CD4-positive, alpha-beta T cell treated with Interleukin-15 for 4 hours (primary cell): Measurements from ENCODE around the gene MAD1L1.
"Not testable (repeated sequence)": the region's sequence is repeated elsewhere in the genome, so short reads cannot be mapped to it uniquely, and the experiment has no call there.

Experiments used
- DNase-seq: peaks from one replicate; pipeline ENCODE4 v3.0.0-alpha.2; 2020; ENCODE audit warnings: low spot score

MAD1L1 gene

DNA sequence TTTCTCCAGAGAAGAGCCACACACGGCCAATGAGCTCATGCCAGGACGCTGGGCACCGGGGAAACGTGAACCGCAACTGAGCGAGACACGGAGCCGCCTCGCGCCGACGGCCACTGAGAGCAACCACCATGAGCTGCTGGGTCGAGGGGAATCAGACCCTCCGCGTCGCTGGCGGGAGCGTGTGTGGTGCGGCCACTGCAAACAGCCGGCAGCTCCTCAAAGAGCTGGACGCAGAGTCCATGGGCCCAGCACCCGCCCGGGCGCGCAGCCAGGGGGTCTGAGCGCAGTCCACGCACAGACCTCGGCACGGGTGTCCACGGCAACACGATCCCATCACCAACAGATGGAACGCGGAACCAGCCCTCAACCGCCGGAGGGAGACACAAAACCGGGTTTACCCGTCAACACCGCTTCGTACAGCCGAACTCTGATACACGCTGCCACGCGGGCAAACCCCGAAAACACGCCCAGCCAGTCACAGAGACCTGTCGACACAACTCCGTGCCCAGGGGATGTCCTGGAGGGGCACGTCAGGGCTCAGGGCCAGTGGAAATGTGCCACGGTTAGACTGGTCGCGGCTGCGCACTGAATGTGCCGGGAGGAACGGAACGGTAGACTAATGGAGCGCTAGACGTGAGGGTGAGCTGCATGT lies 415.6 kb downstream of the MAD1L1 start:
- DNase-seq: no peak

DNA sequence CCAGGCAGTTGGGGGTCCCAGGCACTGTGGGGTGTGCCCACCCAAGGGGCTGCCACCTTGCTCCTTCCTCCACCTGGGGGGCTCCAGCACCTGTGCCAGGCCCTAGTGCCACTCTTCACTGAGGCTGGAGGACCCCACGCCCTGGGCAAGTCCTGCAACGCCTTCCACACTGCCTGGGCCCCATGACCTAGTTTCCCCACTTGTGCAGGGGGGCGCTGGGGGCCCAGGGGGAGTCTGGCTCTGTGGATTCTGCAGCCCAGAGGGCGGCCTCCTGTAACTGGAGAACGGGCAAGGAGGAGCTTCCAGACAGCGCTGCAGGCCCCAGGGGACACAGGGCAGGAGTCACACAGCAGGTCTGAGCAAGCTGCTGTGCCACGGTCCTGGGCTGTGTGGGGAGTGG lies 416.3 kb downstream of the MAD1L1 start:
- DNase-seq: not testable (repeated sequence)

DNA sequence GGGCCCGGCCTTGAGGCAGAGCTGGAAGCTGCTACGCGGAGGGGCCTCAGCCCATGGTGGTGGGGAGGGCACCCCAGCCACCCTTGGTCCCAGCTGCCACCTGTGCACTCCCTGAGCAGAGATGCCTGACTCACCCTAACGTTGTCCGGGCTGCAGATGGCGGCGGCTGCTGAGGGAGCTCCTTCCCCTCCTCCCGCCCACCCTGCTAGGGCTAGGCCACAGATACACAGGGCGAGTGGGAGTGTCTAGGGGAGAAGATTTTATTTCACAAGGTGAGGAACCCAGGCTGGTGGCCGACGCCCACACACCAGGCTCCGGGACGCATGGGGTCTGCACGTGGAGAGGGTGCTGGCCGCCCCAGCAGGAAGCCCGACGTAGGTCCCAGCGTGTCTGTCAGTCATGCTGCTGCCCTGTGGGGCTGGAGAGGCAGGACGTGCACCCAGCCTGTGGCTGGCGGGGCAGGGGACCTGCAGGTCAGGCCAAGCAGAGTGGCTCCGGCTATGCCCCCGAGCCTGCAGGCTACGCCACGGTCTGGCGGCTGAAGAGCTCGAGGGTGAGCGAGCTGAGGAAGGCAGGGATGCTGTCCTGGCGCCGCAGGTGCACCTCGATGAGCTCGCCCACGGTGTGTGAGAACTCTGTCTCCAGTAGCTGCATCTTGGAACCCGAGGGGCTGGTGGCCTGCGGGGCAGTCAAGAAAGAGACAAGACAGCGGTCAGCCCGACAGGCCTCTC lies 417.0 kb downstream of the MAD1L1 start:
- DNase-seq: not testable (repeated sequence)

DNA sequence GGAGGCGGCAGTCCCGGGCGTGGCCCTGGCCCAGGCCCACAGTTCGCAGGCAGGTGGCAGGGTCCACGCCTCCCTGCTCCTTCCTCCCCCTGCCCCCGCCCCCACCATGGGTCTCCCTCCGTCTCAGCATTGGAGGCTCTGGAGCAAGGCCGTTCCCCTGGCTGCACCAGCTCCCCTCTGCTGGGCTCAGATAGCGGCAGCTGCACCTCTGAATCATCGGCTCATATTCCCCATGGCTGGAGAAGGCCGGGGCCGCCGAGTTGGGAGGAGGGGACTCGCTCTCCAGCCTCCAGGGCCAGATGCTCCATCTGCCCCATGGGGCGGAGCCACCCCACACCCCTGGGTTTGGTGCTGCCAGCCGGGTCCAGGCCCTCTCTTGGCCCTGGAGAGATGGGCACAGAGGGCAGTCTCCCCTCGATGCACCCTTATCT lies 417.7 kb downstream of the MAD1L1 start:
- no peak for DNase-seq

DNA sequence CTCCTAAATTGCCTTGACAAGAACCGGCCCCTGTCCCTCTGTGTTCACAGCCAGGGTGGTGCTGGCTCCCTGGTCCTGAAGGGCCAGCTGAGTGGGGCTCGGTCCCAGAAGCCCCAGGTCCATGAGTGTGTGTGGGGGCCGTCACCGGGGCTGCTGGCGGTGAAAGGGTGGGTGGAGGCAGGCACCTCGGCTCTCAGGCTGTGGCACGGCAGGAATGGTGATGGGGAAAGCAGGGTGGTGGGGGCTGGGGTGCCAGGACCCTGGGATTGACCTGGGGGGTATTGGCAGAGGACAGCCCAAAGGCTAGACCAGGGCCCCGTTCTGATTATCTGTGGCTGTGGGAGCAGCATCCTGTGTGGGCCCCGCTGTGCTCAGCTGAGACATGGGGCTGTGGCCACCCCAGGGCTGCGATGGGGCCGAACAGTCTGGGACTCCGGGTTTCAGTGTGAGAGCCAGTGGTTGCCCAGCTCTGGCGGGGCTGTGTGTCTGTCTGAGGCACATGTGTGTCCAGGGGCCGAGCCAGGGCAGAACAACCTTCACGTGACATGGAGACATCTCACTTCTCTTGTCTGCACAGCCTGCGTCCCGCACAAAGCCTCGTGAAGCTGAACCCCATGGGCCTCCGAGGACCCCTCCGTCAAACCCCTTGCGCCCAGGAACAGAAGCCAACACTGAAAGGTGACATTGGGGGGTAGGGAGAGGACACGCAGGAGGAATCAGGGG lies 418.5 kb downstream of the MAD1L1 start:
- no peak for DNase-seq

DNA sequence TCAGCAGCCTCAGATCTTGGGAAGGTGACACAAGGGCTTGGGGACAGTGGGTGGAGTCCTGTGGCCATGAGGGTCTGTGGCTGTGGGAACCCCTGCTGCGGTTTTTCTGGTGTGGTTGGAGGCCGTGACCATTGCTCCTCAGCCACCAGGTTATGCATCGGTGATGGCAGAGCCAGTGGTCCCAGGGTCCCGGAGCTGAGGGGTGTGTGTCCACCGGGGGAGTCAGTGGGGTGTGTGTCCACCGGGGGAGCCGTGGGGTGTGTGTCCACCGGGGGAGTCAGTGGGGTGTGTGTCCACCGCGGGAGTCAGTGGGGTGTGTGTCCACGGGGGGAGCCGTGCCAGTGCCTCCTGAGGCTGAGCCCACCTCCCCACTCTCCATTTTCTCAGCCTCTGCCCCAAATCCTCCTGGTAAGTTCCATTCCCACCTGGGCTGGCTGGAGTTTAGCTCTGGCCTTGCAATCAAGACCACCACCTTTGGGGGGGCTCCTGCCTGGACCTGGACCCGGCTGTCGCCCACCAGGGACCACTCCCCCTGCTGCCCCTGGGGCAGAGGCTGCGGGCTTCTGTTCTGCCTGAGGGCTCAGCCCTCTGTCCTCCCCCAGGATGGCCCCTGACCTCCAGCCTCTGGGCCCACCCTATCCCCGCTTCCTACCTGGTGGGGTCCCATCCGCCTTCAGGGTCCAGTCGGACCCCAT lies 419.2 kb downstream of the MAD1L1 start:
- DNase-seq: no peak

DNA sequence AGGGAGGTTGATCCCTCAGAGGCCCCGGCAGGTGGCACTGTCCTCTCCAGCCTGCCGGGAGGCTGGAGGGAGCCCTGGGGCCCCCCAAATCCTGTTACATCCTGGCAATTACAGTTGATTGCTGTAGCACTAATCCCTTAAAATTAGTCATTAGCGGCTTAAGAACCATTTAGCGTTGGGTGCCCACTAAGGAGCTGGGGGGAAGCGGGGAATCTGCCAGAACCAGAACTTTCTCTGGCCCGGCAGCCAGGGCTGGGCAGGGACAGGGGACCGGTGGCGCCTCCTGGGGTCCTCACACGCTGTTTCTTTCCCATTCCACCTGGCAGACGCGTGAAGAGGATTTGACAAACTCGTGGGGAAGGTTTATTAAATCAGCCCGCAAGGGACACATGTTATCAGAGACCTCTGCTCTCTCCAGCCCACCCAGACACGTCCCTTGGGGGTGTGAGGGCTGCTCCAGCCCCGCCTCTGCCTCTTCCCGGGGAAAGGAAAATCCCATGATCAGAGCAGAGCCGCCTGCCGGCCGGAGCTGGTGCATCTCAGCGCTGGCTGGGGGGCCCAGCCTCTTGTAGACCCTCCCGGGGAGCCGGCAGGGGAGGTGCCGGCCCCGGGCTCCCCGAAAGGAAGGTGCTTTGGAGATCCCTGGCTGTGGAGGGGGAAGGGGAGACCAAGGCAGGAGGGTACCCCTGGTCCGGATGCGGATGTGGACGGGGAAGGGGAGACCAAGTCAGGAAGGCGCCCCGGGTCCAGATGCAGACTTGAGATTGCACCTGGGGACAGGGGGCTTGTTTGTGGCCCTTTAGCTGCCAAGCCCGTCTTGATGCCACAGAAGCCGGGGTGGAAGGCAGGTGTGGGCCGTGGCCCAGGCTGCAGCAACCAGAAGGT lies 420.0 kb downstream of the MAD1L1 start:
- no peak for DNase-seq

DNA sequence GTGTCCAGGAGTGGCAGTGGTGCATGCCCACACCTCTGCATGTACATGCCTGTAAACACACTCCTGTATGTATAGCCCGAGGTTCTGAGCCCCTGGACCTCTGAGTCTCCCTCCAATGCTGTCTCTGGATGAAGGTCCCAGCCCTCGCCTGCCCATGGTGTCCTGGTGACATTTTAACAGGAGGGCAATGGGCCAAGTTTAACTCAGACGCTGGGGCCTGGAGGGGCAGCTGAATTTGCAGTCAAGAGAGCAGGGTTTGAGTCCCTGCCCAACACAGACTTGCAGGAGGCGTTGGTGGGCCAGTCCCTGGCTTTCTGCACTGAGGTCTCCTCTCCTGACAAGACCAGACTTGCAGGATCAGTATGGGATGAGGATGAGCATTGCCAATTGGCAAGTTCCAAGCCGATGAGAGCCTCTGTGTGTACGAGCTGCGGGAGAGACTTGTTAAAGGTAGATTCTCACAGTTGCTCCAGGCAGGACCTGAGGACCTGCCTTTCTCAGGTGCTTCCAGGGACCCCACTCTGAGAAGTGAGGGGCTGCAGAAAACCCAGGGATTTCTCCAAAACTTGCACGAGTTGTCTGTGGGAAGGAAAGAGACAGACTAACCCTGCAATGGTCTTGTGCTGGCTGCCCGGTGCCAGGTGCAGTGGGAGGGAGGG lies 420.8 kb downstream of the MAD1L1 start:
- DNase-seq: no peak

DNA sequence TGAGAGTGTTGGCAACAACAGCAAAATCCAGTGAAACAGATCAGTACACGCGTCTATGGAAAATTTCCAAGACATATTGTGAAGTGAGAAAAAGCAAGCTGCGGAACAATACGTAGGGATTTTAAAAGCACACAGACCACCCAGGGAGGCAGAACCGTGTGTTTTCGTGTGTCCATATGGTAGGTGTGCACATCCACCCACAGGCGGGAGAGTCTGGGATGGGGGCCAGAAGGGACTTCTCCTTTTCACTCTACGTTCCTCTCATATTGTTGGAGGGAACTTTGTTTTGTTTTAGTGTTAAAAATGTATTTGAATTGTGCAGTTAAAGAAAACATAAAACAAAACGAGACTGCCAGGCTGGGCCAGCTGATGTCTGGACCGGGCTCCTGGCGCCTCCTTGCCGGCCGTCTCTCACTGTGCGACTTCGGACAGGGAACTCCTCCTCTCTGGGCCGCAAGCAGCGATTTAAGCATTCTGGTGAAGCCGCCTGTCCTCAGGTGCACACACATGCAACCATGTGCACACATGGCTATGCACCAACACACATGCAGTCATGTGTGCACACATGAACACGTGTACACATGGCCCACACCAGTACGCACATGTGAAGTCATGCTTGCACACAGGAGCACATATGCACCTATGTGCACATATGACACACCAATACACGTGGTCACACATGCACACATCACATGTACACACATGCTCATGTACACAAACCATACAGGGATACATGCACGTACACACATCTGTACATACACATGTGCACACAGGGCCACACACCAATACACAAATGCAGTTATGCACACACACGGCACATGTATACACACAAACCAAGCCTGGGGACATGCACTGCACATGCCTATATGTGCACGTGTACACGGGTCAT lies 421.5 kb downstream of the MAD1L1 start:
- DNase-seq: no peak

DNA sequence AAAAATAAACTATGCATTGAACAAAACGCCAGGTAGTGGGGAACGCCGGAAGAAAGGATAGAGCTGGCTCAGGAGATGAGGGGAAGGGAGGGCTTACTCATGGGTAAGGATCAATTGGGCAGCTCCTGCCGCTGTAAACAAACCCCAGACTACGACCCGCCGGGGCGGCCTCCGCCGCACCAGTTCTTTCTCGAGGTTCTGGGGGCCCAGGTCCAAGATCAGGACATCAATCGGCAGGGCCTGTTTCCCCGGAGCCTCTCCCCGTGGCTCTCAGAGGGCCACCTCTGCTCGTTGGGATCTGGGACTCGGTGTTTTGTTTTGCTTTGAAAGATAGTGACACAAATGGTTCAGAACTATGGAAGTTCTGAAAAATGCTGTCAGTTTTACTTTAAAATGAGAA lies 422.2 kb downstream of the MAD1L1 start:
- no peak for DNase-seq

DNA sequence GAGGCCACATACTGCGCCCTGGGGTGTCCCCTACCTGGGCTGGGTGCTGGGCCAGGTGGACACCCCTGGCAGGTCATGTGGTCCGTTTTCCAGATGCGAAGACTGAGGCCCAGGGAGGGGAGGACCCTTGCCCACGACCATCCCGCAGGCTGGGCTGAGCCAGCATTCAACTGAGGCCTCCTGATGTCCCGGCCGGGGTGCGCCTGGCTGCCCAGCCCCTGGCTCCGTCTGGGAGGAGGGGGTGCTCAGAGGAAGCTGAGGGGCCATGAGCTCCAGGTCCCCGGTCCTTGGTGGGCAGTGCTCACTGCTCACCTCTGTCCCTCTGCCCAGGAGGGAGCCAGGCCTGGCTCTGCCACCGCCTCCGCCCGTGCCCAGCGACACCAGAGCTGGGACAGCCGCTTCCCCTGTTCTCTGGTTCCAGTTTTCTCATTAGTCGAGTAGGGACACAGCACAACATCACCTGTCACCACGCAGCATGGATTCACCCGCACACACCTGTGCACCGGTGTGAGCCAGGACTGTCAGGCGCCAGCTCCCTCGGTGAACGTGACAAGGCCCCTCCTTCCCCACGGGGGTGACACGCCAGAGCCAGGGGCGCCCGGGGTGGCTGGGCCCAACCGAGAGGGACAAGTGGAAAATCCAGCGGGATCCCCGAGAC lies 423.0 kb downstream of the MAD1L1 start:
- no peak for DNase-seq

DNA sequence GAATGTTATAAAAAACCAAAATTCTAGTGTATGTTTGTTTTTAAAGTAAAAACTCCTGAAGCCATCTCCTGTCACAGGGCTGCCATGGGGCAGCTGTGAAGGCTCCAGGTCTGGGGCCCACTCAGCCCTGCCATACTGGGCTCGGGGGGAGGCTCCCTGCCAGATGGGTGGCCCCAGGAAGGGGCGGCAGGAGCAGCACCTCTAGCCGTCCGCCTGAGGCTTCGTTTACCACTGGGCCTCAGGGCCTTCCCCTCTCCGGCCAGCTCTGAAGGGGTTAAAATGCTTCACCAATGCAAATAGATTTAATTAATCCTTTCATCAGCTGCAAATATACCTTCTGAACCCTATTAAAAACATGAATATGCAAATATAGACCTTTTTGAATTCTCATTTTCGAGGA lies 423.7 kb downstream of the MAD1L1 start:
- DNase-seq: no peak

DNA sequence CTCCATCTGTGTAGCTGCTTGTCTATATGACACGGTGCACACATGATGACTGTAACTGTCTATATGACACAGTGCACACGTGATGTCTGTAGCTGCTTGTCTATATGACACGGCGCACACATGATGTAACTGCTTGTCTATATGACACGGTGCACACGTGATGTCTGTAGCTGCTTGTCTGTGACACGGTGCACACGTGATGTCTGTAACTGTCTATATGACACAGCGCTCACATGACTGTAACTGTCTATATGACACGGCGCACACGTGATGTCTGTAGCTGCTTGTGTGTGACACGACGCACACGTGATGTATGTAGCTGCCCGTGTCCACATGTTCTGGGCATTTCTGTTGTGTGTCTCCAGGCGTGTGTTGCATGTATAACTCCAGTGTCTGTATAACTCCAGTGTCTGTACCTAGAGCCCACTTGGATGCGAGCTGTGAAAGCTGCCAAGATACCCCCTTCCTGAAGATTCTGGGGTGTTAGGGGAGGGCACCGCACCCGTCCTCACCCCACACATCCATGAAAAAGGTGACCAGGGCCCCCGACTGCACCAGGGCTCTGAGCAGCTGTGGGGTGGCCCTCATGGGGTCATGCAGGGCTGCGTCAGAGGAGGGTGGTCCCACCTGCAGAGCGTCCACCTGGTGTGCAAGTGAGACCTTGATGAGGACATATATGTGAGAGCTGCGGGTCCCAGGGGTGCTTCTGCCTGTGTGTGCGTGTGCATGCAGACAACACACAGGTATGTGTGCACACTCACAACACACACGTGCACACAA lies 424.7 kb downstream of the MAD1L1 start:
- DNase-seq: no peak

DNA sequence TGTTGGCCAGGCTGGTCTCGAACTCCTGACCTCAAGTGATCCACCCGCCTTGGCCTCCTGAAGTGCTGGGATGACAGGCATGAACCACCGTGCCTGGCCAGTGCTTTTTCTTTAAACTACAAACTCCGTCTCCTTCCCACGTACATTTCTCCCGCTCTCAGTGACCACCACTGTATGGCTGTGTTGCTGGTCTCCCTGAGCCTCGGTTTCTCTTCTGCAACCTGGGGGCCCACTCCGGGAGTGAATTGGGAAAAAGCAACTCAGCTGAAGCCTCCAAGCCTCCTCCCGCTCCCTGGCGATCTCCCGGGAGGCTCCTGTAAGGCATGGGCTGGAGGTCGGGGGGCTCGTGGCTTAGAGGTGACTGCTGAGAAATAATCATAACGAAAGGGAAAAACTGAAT lies 426.4 kb downstream of the MAD1L1 start:
- no peak for DNase-seq

DNA sequence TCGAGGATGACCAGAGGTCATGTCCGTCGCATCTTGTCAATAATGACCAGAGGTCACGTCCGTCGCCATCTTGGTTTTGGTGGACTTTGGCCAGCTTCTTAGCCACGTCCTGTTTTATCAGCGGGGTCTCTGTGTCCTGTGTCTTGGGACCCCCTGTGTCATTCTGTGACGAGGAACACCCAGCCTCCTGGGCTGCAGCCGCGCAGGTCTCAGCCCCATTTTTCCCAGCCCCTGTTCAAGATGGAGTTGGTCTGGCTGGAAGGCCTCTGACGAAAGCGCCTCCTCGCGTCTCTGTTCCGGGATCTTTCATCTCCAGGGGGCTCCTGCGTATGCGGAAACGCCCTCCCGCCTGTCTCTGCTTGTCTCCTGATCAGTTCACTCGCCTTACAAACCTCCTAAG lies 428.4 kb downstream of the MAD1L1 start:
- DNase-seq: no peak

DNA sequence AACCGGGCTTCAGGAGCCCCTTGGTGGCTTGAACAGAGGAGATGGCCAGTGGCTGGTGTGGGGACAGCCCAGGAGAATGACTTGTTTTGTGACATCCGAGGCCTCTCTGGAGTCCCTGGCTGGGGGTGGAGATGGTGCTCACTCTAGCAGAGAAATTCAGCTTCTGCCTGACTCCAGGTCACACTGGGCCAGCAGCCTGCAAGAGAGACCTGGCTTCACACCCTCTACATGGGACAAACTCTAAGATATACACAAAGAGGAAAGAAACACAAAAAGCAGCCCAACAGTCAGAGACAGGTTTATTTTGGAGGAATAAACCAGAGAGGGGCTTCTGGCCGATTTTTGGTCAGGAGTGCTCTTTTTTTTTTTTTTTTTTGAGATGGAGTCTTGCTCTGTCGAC lies 429.8 kb downstream of the MAD1L1 start:
- DNase-seq: no peak

DNA sequence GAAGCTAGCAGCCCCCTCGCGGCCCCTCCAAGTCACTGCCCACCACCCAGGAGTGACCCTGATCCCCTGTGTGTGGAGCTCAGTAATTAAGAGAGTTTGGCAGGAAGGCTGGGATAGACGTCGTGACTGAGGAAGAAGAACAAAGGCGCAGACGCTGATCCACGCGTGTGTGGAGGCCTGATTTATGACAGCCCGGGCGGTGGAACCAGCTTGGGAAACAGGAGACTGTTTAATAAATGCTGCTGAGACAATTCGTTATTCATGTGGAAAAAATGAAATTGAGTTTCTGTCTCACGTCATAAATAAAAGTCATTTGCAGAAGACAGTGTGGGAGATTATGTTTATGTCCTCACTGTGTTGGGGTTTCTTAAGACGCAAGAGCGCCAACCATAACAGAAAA lies 431.8 kb downstream of the MAD1L1 start:
- DNase-seq: no peak

DNA sequence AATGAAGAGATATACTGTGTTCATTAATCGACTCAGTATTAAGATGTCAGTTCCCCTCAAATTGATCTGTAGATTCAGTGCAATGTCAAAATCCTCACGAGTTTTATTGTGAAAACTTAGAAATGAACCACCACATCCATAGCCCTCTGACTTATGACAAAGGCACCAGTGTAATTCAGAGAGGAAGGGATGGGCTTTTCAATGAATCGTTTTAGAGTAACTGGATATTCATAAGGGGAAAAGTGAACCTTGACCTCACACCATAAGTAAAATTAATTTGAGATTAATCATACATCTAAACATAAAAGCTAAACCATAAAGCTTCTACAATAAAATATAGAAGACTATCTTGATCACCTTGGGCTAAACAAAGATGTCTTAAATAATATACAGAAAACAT lies 434.6 kb downstream of the MAD1L1 start:
- no peak for DNase-seq
